Measurements from ENCODE around the gene PKDCC.

The PKDCC gene

GRCh38 chr2:42046819-42047487, 868 bp upstream of the PKDCC start:
- peak overlapping the region; percentile 31 to 53 (median 40) for H3K4me3 ChIP-seq
- H3K27ac ChIP-seq = peak overlapping the region in 11 of 21 experiments; percentile 37 to 87 (median 66)

- H3K27ac ChIP-seq = peak overlapping the region in 14 of 21 experiments; percentile 5 to 85 (median 66)
Measured at GRCh38 chr2:42048299-42049220, 739 bp downstream of the PKDCC start.

GRCh38 chr2:42049221-42050009, 1.6 kb downstream of the PKDCC start:
- Histone ChIP-seq H3K27ac (peak overlapping the region in 12 of 21 experiments; percentile 5 to 85 (median 58)), H3K4me3 (peak overlapping the region in 4 of 7 experiments; percentile 31 to 53 (median 41))

More at GRCh38 chr2:42048299-42049220, 739 bp downstream of the PKDCC start:
- H3K4me3 ChIP-seq = peak overlapping the region; percentile 21 to 53 (median 39)

GRCh38 chr2:42050010-42050702, 2.3 kb downstream of the PKDCC start:
- Histone ChIP-seq H3K27ac (peak overlapping the region in 8 of 21 experiments; percentile 11 to 85 (median 75)), H3K4me3 (peak overlapping the region in 2 of 7 experiments; percentile 34 to 53)

GRCh38 chr2:42050703-42051542, 3.1 kb downstream of the PKDCC start:
- peak overlapping the region in 1 of 7 experiments; percentile 3 for H3K4me3 ChIP-seq
- H3K27ac ChIP-seq = peak overlapping the region in 6 of 21 experiments; percentile 38 to 85 (median 78)

- Histone ChIP-seq H3K27ac (peak overlapping the region in 3 of 21 experiments; percentile 44 to 82 (median 78)), H3K4me3 (no peak overlapping the region)
Measured at GRCh38 chr2:42051543-42052235, 3.9 kb downstream of the PKDCC start.

GRCh38 chr2:42052702-42053481, 5.1 kb downstream of the PKDCC start:
- no peak overlapping the region for H3K4me3 ChIP-seq
- peak overlapping the region in 1 of 21 experiments; percentile 27 for H3K27ac ChIP-seq

GRCh38 chr2:42053482-42053790, 5.6 kb downstream of the PKDCC start:
- H3K4me3 ChIP-seq = no peak overlapping the region
- peak overlapping the region in 1 of 21 experiments; percentile 27 for H3K27ac ChIP-seq

GRCh38 chr2:42053791-42054701, 6.2 kb downstream of the PKDCC start:
- peak overlapping the region in 3 of 21 experiments; percentile 20 to 61 (median 33) for H3K27ac ChIP-seq
- no peak overlapping the region for H3K4me3 ChIP-seq

GRCh38 chr2:42054714-42055430, 7.1 kb downstream of the PKDCC start:
- Histone ChIP-seq H3K4me3 (no peak overlapping the region), H3K27ac (peak overlapping the region in 3 of 21 experiments; percentile 20 to 61 (median 33))

- H3K4me3 ChIP-seq = no peak overlapping the region
Measured at GRCh38 chr2:42055573-42056514, 8.0 kb downstream of the PKDCC start.

GRCh38 chr2:42057159-42057901, 9.5 kb downstream of the PKDCC start:
- H3K27ac ChIP-seq = no peak overlapping the region
- no peak overlapping the region for H3K4me3 ChIP-seq

More at GRCh38 chr2:42055573-42056514, 8.0 kb downstream of the PKDCC start:
- H3K27ac ChIP-seq = no peak overlapping the region

- no peak overlapping the region for H3K4me3 ChIP-seq
- H3K27ac ChIP-seq = no peak overlapping the region
Measured at GRCh38 chr2:42057902-42058450, 10.2 kb downstream of the PKDCC start.

Measured in skin epidermis (tissue), 12 donors.